RWPE2 (cell line): ENCODE results near the gene TFIP11.
"Not testable (repeated sequence)": the region's sequence is repeated elsewhere in the genome, so short reads cannot be mapped to it uniquely, and the experiment has no call there.

ENCODE experiments used
- ATAC-seq: fragments of 200-7000 bp; cut with Tn5 transposase; 3 replicates; pipeline ENCODE4 v1.9.1; 2021; ENCODE audit warnings: low read depth
- DNase-seq: peaks from one replicate; pipeline ENCODE4 v3.0.0-alpha.2; 2020; ENCODE audit warnings: low spot score
- H3K27ac ChIP-seq: fragments of 450-650 bp; 2 replicates; pipeline ENCODE4 v1.5.1; 2017; ENCODE audit warnings: mild to moderate bottlenecking; ENCODE audit not compliant: poor library complexity, severe bottlenecking
- H3K27me3 ChIP-seq: fragments of 250-450 bp; sonication (Bioruptor Pico); 2 replicates; pipeline ENCODE4 v1.5.1; 2021; ENCODE audit warnings: mild to moderate bottlenecking, moderate library complexity; ENCODE audit not compliant: insufficient read depth, poor library complexity, severe bottlenecking
- H3K36me3 ChIP-seq: fragments of 250-450 bp; sonication (Bioruptor Pico); 2 replicates; pipeline ENCODE4 v1.5.1; 2020; ENCODE audit warnings: low read depth, mild to moderate bottlenecking, moderate library complexity
- H3K4me1 ChIP-seq: fragments of 250-450 bp; sonication (Bioruptor Pico); 2 replicates; pipeline ENCODE4 v1.5.1; 2021; ENCODE audit warnings: mild to moderate bottlenecking, moderate library complexity; ENCODE audit not compliant: insufficient read depth, poor library complexity, severe bottlenecking
- H3K4me3 ChIP-seq: fragments of 250-450 bp; sonication (Bioruptor Pico); 2 replicates; pipeline ENCODE4 v1.5.1; 2021; ENCODE audit warnings: mild to moderate bottlenecking, moderate library complexity; ENCODE audit not compliant: severe bottlenecking
- H3K9me3 ChIP-seq: fragments of 250-450 bp; sonication (Bioruptor Pico); 2 replicates; pipeline ENCODE4 v1.5.1; 2021; ENCODE audit warnings: mild to moderate bottlenecking, moderate library complexity; ENCODE audit not compliant: severe bottlenecking
- TF ChIP-seq, protein P1 (sequence below): fragments of 450-650 bp; IDR thresholded peaks from one replicate; pipeline ENCODE4 v1.5.1; 2017; ENCODE audit warnings: mild to moderate bottlenecking, moderate library complexity; ENCODE audit not compliant: poor library complexity, severe bottlenecking

The TFIP11 gene

GRCh38 chr22:26529345-26529744 is 17.1 kb upstream of the TFIP11 start:
- Histone ChIP-seq H3K4me1 (peaks cover 12% of the 10 kb centered on the region), H3K36me3 (peaks cover 53% of the 10 kb centered on the region), H3K4me3 (no peak overlapping the region), H3K27me3 (no peaks in the 10 kb centered on the region), H3K27ac (no peak overlapping the region), H3K9me3 (no peaks in the 10 kb centered on the region)
- DNase-seq = no peak
- TF ChIP-seq, protein P1, sequence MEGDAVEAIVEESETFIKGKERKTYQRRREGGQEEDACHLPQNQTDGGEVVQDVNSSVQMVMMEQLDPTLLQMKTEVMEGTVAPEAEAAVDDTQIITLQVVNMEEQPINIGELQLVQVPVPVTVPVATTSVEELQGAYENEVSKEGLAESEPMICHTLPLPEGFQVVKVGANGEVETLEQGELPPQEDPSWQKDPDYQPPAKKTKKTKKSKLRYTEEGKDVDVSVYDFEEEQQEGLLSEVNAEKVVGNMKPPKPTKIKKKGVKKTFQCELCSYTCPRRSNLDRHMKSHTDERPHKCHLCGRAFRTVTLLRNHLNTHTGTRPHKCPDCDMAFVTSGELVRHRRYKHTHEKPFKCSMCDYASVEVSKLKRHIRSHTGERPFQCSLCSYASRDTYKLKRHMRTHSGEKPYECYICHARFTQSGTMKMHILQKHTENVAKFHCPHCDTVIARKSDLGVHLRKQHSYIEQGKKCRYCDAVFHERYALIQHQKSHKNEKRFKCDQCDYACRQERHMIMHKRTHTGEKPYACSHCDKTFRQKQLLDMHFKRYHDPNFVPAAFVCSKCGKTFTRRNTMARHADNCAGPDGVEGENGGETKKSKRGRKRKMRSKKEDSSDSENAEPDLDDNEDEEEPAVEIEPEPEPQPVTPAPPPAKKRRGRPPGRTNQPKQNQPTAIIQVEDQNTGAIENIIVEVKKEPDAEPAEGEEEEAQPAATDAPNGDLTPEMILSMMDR = no peak
- ATAC-seq = peak; percentile 58

DNA sequence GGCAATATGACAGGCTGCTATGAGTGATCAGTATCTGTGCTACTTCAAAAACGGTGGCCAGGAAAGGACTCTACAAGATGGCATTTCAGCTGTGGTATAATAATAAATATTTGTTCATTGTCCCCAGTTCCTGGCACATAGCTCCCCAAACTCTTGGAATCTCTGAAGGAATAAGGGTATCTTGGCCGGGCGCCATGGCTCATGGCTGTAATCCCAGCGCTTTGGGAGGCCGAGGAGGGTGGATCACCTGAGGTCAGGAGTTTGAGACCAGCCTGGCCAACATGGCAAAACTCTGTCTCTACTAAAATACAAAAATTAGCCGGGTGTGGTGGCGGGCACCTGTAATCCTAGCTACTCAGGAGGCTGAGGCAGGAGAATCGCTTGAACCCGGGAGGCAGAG is 16.2 kb upstream of the TFIP11 start:
- not testable (repeated sequence) for DNase-seq, H3K4me3 ChIP-seq, ATAC-seq, H3K9me3 ChIP-seq, H3K27me3 ChIP-seq, H3K27ac ChIP-seq, H3K4me1 ChIP-seq
- H3K36me3 ChIP-seq = peaks cover 53% of the 10 kb centered on the region

- H3K4me1 ChIP-seq = peaks cover 8% of the 10 kb centered on the region
- H3K27me3 ChIP-seq = no peaks in the 10 kb centered on the region
- no peak overlapping the region for H3K4me3 ChIP-seq
- DNase-seq = no peak
- no peak overlapping the region for H3K27ac ChIP-seq
- ATAC-seq = no peak
- peaks cover 52% of the 10 kb centered on the region for H3K36me3 ChIP-seq
- TF ChIP-seq, protein P1 = no peak
- no peaks in the 10 kb centered on the region for H3K9me3 ChIP-seq
These were observed 15.5 kb upstream of the TFIP11 start for GRCh38 chr22:26527574-26528465.

DNA sequence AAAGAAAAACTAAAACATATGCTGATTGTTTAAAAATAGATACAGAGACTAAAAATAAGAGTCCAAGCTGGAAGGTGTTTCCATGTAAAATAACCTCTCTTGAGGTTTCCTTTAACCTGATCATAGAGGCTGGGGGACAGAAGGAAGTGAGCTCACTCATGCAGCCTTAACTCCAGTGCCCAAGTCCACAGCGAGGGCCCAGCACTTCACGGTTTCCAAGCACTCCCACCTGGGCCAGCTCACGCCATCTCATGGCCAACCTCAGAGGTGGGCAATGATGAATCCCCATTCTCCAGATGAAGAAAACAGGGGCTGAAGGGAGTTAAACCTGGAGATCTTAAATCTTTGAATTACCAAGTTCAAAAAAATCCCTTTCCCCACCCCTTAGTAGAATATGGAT is 14.9 kb upstream of the TFIP11 start:
- DNase-seq (no peak), ATAC-seq (no peak)
- Histone ChIP-seq H3K4me1 (peaks cover 8% of the 10 kb centered on the region), H3K9me3 (no peaks in the 10 kb centered on the region), H3K27ac (no peak overlapping the region), H3K27me3 (no peaks in the 10 kb centered on the region), H3K4me3 (no peak overlapping the region), H3K36me3 (peaks cover 45% of the 10 kb centered on the region)
- TF ChIP-seq, protein P1 = no peak

DNA sequence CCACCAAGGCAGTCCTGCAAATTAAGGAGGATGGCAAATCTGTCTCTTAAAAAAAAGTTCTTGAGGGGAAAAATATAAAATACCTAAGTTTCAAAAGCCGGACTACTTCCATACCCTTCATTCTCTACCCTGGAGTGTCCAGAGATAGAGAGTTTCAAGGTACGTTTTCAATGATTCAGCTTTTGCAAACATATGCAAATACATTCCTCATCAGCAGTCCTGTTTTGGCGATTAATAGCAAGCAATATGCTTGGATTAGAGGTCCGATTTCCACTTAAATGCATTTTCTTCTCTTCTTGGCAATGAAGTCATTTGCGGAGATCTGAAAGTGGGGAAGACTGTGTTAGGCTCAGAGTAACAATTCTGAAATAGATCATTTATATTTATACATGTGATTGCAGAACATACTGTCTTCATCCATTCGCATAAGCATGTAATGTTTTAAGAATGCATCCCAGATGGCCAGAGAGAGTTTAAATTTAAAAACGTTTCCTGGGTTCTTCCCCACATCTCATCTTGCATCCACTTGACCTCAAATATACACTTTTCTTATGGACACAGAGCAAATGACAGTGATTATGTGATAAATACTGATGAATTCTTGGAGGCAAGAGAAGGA is 13.8 kb upstream of the TFIP11 start:
- peaks cover 8% of the 10 kb centered on the region for H3K4me1 ChIP-seq
- no peak overlapping the region for H3K27ac ChIP-seq
- TF ChIP-seq, protein P1 = no peak
- H3K36me3 ChIP-seq = peaks cover 34% of the 10 kb centered on the region
- ATAC-seq (no peak), DNase-seq (no peak)
- H3K27me3 ChIP-seq = no peaks in the 10 kb centered on the region
- H3K9me3 ChIP-seq = no peaks in the 10 kb centered on the region
- no peak overlapping the region for H3K4me3 ChIP-seq
